Ascending aorta (tissue), 2 donors: Measurements from ENCODE around the gene EGR2. TPM values are rescaled to one million over a fixed set of nuclear protein-coding genes. Genes with fewer than 3 reads are reported as not detected.

ENCODE experiments used
- DNase-seq, 2 donors: peaks; one replicate each; pipeline ENCODE4 v3.0.0-alpha.2; 2019; ENCODE audit warnings: low spot score in 2 of 2
- H3K27ac ChIP-seq, 2 donors: fragments of 200-600 bp; sonication (generic); one replicate each; pipeline ENCODE4 v1.5.1; 2016 to 2017; ENCODE audit warnings: mild to moderate bottlenecking in 1 of 2
- H3K27me3 ChIP-seq: fragments of 200-600 bp; sonication (generic); one replicate; pipeline ENCODE4 v1.5.1; 2017
- H3K36me3 ChIP-seq, 2 donors: fragments of 200-600 bp; sonication (generic); one replicate each; pipeline ENCODE4 v1.5.1; 2016
- H3K4me1 ChIP-seq, 2 donors: fragments of 200-600 bp; sonication (generic); one replicate each; pipeline ENCODE4 v1.5.1; 2016 to 2017; ENCODE audit warnings: mild to moderate bottlenecking in 1 of 2
- H3K4me3 ChIP-seq, 2 donors: fragments of 200-600 bp; sonication (generic); one replicate each; pipeline ENCODE4 v1.5.1; 2016 to 2017; ENCODE audit warnings: mild to moderate bottlenecking in 1 of 2
- H3K9me3 ChIP-seq, 2 donors: fragments of 200-600 bp; sonication (generic); one replicate each; pipeline ENCODE4 v1.5.1; 2016
- intact Hi-C: fragments of 100-400 bp; cut with DNase I; formaldehyde crosslinking; loops from one replicate; pipeline ENCODE4 v1.15.1; 2023
- total RNA-seq: library from RNA; depleted of rRNA; stranded (reverse); fragments of >200 nt; gene quantifications from one replicate; pipeline ENCODE4 v1.1.0, GENCODE V29; 2016
- TF ChIP-seq, protein P1 (sequence below), 3 experiments: fragments of 200-600 bp in 2 of 3; fragments of 450-650 bp in 1 of 3; sonication (generic) in 2 of 3; IDR thresholded peaks; one replicate each; pipeline ENCODE4 v1.5.1; 2016 to 2019; ENCODE audit warnings: antibody characterized with exemption in 3 of 3, mild to moderate bottlenecking in 1 of 3, moderate library complexity in 1 of 3

EGR2 gene
- total RNA-seq, 1 donor from 2014 or later, result 11.9 TPM

GRCh38 chr10:62804356-62805230 lies 11.6 kb downstream of the EGR2 start, which contains the start of gene ADO:
Gene ADO, plus strand, starts transcription at chr10:62804720. Its CDS starts 340 bp downstream, at chr10:62805060.
- Histone ChIP-seq H3K36me3 (peaks cover 0 to 6% of the 10 kb centered on the region in 2 donors), H3K27ac (peak within 1 kb of the TSS; percentile 95 to 97), H3K4me3 (peak within 1 kb of the TSS; percentile 69 to 97), H3K9me3 (no peaks in the 10 kb centered on the region), H3K27me3 (no peaks in the 10 kb centered on the region), H3K4me1 (peaks cover 0 to 24% of the 10 kb centered on the region in 2 donors)
- DNase-seq, result peak in 1 of 2 donors; percentile 88
- TF ChIP-seq, protein P1, sequence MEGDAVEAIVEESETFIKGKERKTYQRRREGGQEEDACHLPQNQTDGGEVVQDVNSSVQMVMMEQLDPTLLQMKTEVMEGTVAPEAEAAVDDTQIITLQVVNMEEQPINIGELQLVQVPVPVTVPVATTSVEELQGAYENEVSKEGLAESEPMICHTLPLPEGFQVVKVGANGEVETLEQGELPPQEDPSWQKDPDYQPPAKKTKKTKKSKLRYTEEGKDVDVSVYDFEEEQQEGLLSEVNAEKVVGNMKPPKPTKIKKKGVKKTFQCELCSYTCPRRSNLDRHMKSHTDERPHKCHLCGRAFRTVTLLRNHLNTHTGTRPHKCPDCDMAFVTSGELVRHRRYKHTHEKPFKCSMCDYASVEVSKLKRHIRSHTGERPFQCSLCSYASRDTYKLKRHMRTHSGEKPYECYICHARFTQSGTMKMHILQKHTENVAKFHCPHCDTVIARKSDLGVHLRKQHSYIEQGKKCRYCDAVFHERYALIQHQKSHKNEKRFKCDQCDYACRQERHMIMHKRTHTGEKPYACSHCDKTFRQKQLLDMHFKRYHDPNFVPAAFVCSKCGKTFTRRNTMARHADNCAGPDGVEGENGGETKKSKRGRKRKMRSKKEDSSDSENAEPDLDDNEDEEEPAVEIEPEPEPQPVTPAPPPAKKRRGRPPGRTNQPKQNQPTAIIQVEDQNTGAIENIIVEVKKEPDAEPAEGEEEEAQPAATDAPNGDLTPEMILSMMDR (IDR thresholded peaks at IDR 0.05), result no peak
- intact Hi-C loops, result loop anchor here (1.0 to 5.0 kb wide), 2 partner anchors 12 to 328 kb away; partner anchors contain the start of genes EGR2 and NRBF2

GRCh38 chr10:62803724-62804355 lies 12.3 kb downstream of the EGR2 start:
- Histone ChIP-seq H3K9me3 (no peaks in the 10 kb centered on the region), H3K4me1 (peaks cover 0 to 24% of the 10 kb centered on the region in 2 donors), H3K27me3 (no peaks in the 10 kb centered on the region), H3K4me3 (peak overlapping the region; percentile 69 to 97), H3K36me3 (peaks cover 0 to 3% of the 10 kb centered on the region in 2 donors), H3K27ac (peak overlapping the region; percentile 95 to 97)
- intact Hi-C loops, result loop anchor here (1.0 to 5.0 kb wide), 2 partner anchors 12 to 328 kb away; partner anchors contain the start of genes EGR2 and NRBF2
- DNase-seq, result no peak
- TF ChIP-seq, protein P1 (IDR thresholded peaks at IDR 0.05), result no peak

DNA sequence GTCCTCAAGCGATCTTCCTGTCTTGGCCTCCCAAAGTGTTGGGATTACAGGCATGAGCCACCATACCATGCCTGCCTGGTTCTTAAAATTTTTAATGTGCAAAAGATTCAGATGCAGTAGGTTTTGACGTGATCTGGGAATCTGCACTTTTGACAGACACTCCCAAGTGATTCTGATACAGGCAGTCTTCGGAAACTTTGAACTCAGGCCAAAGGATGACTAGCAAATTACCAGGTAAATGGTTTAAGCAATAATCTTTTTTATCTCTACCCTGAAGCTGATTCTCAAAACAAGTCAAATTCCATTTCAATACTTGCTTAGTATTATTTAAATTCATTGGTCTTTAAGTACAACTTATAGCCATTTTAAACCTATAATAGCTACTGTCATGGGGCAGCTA lies 14.3 kb downstream of the EGR2 start:
- H3K4me1 ChIP-seq, result peaks cover 0 to 15% of the 10 kb centered on the region in 2 donors
- no peaks in the 10 kb centered on the region for H3K36me3 ChIP-seq
- no peak overlapping the region for H3K4me3 ChIP-seq
- intact Hi-C loops, result loop anchor here (5.0 kb wide), 1 partner anchor 330 kb away; the partner anchor contains the start of gene NRBF2
- no peak overlapping the region for H3K27ac ChIP-seq
- TF ChIP-seq, protein P1 (IDR thresholded peaks at IDR 0.05), result no peak
- H3K27me3 ChIP-seq, result no peaks in the 10 kb centered on the region
- no peaks in the 10 kb centered on the region for H3K9me3 ChIP-seq
- DNase-seq, result no peak

- H3K4me1 ChIP-seq, result no peaks in the 10 kb centered on the region
- TF ChIP-seq, protein P1 (IDR thresholded peaks at IDR 0.05), result no peak
- no peak overlapping the region for H3K4me3 ChIP-seq
- intact Hi-C loops, result no loop called here
- H3K27me3 ChIP-seq, result no peaks in the 10 kb centered on the region
- no peak overlapping the region for H3K27ac ChIP-seq
- H3K9me3 ChIP-seq, result no peaks in the 10 kb centered on the region
- no peak for DNase-seq
- no peaks in the 10 kb centered on the region for H3K36me3 ChIP-seq
These were observed 19.3 kb downstream of the EGR2 start for GRCh38 chr10:62796896-62797295.

- no peaks in the 10 kb centered on the region for H3K36me3 ChIP-seq
- no peak overlapping the region for H3K27ac ChIP-seq
- no peaks in the 10 kb centered on the region for H3K9me3 ChIP-seq
- no peaks in the 10 kb centered on the region for H3K4me1 ChIP-seq
- TF ChIP-seq, protein P1 (IDR thresholded peaks at IDR 0.05), result no peak
- H3K4me3 ChIP-seq, result no peak overlapping the region
- no peak for DNase-seq
- H3K27me3 ChIP-seq, result no peaks in the 10 kb centered on the region
- intact Hi-C loops, result no loop called here
These were observed 20.4 kb downstream of the EGR2 start for GRCh38 chr10:62795762-62796161.
